Liver (tissue), 9 donors: ENCODE results near the gene KAZN. TPM values are rescaled to one million over a fixed set of nuclear protein-coding genes. Genes with fewer than 3 reads are reported as not detected.

ENCODE experiments used
- DNase-seq: peaks from one replicate; pipeline ENCODE4 v3.0.0-alpha.2; 2017; ENCODE audit warnings: low spot score
- H3K27ac ChIP-seq, 2 donors: one replicate each; pipeline ENCODE4 v1.7.0; 2013; ENCODE audit warnings: inconsistent platforms in 2 of 2, low read length in 2 of 2, control low read depth in 1 of 2, low read depth in 1 of 2, mild to moderate bottlenecking in 1 of 2
- H3K27me3 ChIP-seq, 4 donors: one replicate each; pipeline versions ENCODE4 v1.6.1 to v1.7.0; 2013; ENCODE audit warnings: low read length in 3 of 4, inconsistent platforms in 1 of 4, mild to moderate bottlenecking in 1 of 4, moderate library complexity in 1 of 4; ENCODE audit not compliant: control insufficient read depth in 4 of 4, insufficient read depth in 4 of 4
- H3K36me3 ChIP-seq, 4 donors: one replicate each; pipeline versions ENCODE4 v1.6.1 to v1.7.0; 2013; ENCODE audit warnings: low read length in 3 of 4, mild to moderate bottlenecking in 3 of 4, low read depth in 1 of 4, moderate library complexity in 1 of 4; ENCODE audit not compliant: control insufficient read depth in 4 of 4, insufficient read depth in 3 of 4
- H3K4me1 ChIP-seq, 4 donors: one replicate each; pipeline versions ENCODE4 v1.6.1 to v1.7.0; 2013; ENCODE audit warnings: low read length in 3 of 4, mild to moderate bottlenecking in 3 of 4, moderate library complexity in 1 of 4; ENCODE audit not compliant: control insufficient read depth in 4 of 4, insufficient read depth in 4 of 4
- H3K4me3 ChIP-seq, 3 donors: one replicate each; pipeline versions ENCODE4 v1.6.1 to v1.7.0; 2013; ENCODE audit warnings: low read length in 3 of 3, control low read depth in 1 of 3, low read depth in 1 of 3, mild to moderate bottlenecking in 1 of 3
- H3K9ac ChIP-seq, 2 donors: one replicate each; pipeline ENCODE4 v1.7.0; 2013; ENCODE audit warnings: low read length in 2 of 2, mild to moderate bottlenecking in 2 of 2, moderate library complexity in 2 of 2, control low read depth in 1 of 2, low read depth in 1 of 2
- H3K9me3 ChIP-seq, 4 donors: one replicate each; pipeline versions ENCODE4 v1.6.1 to v1.7.0; 2013; ENCODE audit warnings: low read length in 3 of 4; ENCODE audit not compliant: control insufficient read depth in 4 of 4
- ATF3 ChIP-seq: IDR thresholded peaks from 2 replicates; pipeline ENCODE4 v1.6.1; 2016; ENCODE audit warnings: antibody characterized with exemption
- CTCF ChIP-seq: fragments of 150-350 bp; IDR thresholded peaks from 2 replicates; pipeline ENCODE4 v1.5.1; 2017; ENCODE audit warnings: improper control_type of control experiment, low read depth, low read length; ENCODE audit not compliant: missing input control
- EGR1 ChIP-seq, 2 donors: IDR thresholded peaks; 2 replicates each; pipeline ENCODE4 v1.6.1; 2016 to 2018; ENCODE audit warnings: antibody characterized with exemption in 2 of 2, low read depth in 2 of 2
- FOXA1 ChIP-seq: IDR thresholded peaks from 2 replicates; pipeline ENCODE4 v1.6.1; 2016; ENCODE audit warnings: antibody characterized with exemption
- FOXA2 ChIP-seq: IDR thresholded peaks from 2 replicates; pipeline ENCODE4 v1.6.1; 2016; ENCODE audit warnings: antibody characterized with exemption
- HNF4G ChIP-seq: IDR thresholded peaks from 2 replicates; pipeline ENCODE4 v1.6.1; 2016; ENCODE audit warnings: antibody characterized with exemption
- JUND ChIP-seq, 2 donors: IDR thresholded peaks; 2 replicates each; pipeline ENCODE4 v1.6.1; 2016; ENCODE audit warnings: antibody characterized with exemption in 2 of 2
- NR2F2 ChIP-seq: IDR thresholded peaks from 2 replicates; pipeline ENCODE4 v1.6.1; 2016; ENCODE audit warnings: antibody characterized with exemption
- RAD21 ChIP-seq, 2 donors: IDR thresholded peaks; 2 replicates each; pipeline ENCODE4 v1.6.1; 2016; ENCODE audit warnings: antibody characterized with exemption in 2 of 2, mild to moderate bottlenecking in 2 of 2
- REST ChIP-seq: IDR thresholded peaks from 2 replicates; pipeline ENCODE4 v1.6.1; 2016; ENCODE audit warnings: antibody characterized with exemption, mild to moderate bottlenecking
- RXRA ChIP-seq, 2 donors: IDR thresholded peaks; 2 replicates each; pipeline ENCODE4 v1.6.1; 2017 to 2018; ENCODE audit warnings: antibody characterized with exemption in 2 of 2, mild to moderate bottlenecking in 1 of 2
- SP1 ChIP-seq: IDR thresholded peaks from 2 replicates; pipeline ENCODE4 v1.6.1; 2018; ENCODE audit warnings: antibody characterized with exemption, mild to moderate bottlenecking
- TAF1 ChIP-seq: conservative IDR thresholded peaks from 2 replicates; pipeline ENCODE4 v1.6.1; 2016; ENCODE audit warnings: antibody characterized with exemption, mild to moderate bottlenecking
- YY1 ChIP-seq: IDR thresholded peaks from 2 replicates; pipeline ENCODE4 v1.6.1; 2016; ENCODE audit warnings: antibody characterized with exemption, mild to moderate bottlenecking
- ZBTB33 ChIP-seq: IDR thresholded peaks from 2 replicates; pipeline ENCODE4 v1.6.1; 2016; ENCODE audit warnings: antibody characterized with exemption
- WGBS: extraction: QIAGEN DNeasy Blood & Tissue Kit; methylation state at CpG from one replicate; pipeline ENCODE4 v1.1.7; 2013; 5-methylcytosine and 5-hydroxymethylcytosine counted together
- polyA plus RNA-seq, 2 donors: library from polyadenylated mRNA; stranded (reverse) in 1 of 2; unstranded in 1 of 2; fragments of 200-250 nt in 1 of 2; fragments of >200 nt in 1 of 2; fragmentation: Nextera tagmentation in 1 of 2; extraction: Ambion mirVana in 1 of 2; gene quantifications; one replicate each; pipeline versions ENCODE4 v1.2.1 to v1.2.3, GENCODE V29; 2013 to 2015
- total RNA-seq, 2 donors: library from RNA; depleted of rRNA; stranded (reverse); fragments of >200 nt; gene quantifications; one replicate each; pipeline ENCODE4 v1.2.3, GENCODE V29; 2014
- donor health status: healthy.
- donor health status: healthy.
- donor health status: healthy.
- donor health status: healthy.
- donor health status: healthy.

KAZN gene
- total and polyA plus RNA-seq, 4 donors: 1.9 to 6.9 (median 2.4) TPM

- no peak overlapping the region for H3K4me3 ChIP-seq
- no peak overlapping the region for H3K9ac ChIP-seq
- no peak overlapping the region for H3K27ac ChIP-seq
- H3K27me3 ChIP-seq: no peaks in the 10 kb centered on the region
- no peaks in the 10 kb centered on the region for H3K36me3 ChIP-seq
- TF ChIP-seq EGR1 (IDR thresholded peaks at IDR 0.05; ENCODE audit: low read depth in 2 of 2): no peak
- no peak for TF ChIP-seq ATF3
- no peak for TF ChIP-seq SP1
- no peak for TF ChIP-seq RXRA (IDR thresholded peaks at IDR 0.05)
- no peak for TF ChIP-seq FOXA2
- TF ChIP-seq NR2F2: no peak
- TF ChIP-seq ZBTB33: no peak
- no peak for TF ChIP-seq JUND (IDR thresholded peaks at IDR 0.05)
- no peaks in the 10 kb centered on the region for H3K4me1 ChIP-seq
- WGBS: 86% methylated on average over 3 of the region's 3 CpGs
- H3K9me3 ChIP-seq: peaks cover 0 to 6% (median 0%) of the 10 kb centered on the region in 4 donors
- no peak for DNase-seq
These were observed 44.2 kb downstream of the KAZN start for GRCh38 chr1:14642712-14643111.

- H3K27me3 ChIP-seq: no peaks in the 10 kb centered on the region
- DNase-seq: no peak
- 95% methylated on average over 8 of the region's 8 CpGs for WGBS
- TF ChIP-seq ZBTB33 (no peak), TAF1 (no peak), CTCF (no peak), NR2F2 (no peak), EGR1 (IDR thresholded peaks at IDR 0.05; ENCODE audit: low read depth in 2 of 2) (no peak), YY1 (no peak), FOXA1 (no peak), SP1 (no peak), REST (no peak), RAD21 (IDR thresholded peaks at IDR 0.05) (no peak), HNF4G (no peak), JUND (IDR thresholded peaks at IDR 0.05) (no peak), RXRA (IDR thresholded peaks at IDR 0.05) (no peak)
- H3K36me3 ChIP-seq: no peaks in the 10 kb centered on the region
- no peak overlapping the region for H3K27ac ChIP-seq
- H3K9me3 ChIP-seq: peaks cover 0 to 6% (median 0%) of the 10 kb centered on the region in 4 donors
- H3K9ac ChIP-seq: no peak overlapping the region
- H3K4me1 ChIP-seq: no peaks in the 10 kb centered on the region
- H3K4me3 ChIP-seq: no peak overlapping the region
These were observed 48.5 kb downstream of the KAZN start for GRCh38 chr1:14646973-14647372.
